D721Med (cell line): ENCODE data around the gene BCL6B.

ENCODE experiments used
- DNase-seq: peaks from one replicate; pipeline ENCODE4 v3.0.0; 2011; ENCODE audit warnings: low spot score; ENCODE audit not compliant: insufficient read length
- FAIRE-seq: peaks from 2 replicates; lab custom pipeline; 2011; peaks lifted over from hg19 to GRCh38; lab: Jason Lieb, UNC
- CTCF ChIP-seq: IDR thresholded peaks from 2 replicates; pipeline ENCODE4 v1.5.1; 2012; ENCODE audit warnings: mild to moderate bottlenecking, control low read depth; ENCODE audit not compliant: insufficient read depth; ENCODE audit errors: missing control alignments

The BCL6B gene

GRCh38 chr17:7034955-7035590 is 12.2 kb downstream of the BCL6B start:
- FAIRE-seq (no peak), DNase-seq (no peak)
- TF ChIP-seq CTCF = no peak

GRCh38 chr17:7035591-7036368 is 12.9 kb downstream of the BCL6B start, which contains the start of gene SLC16A13:
Gene SLC16A13, plus strand, starts transcription at chr17:7036015. Its CDS starts 368 bp downstream, at chr17:7036383.
- no peak for FAIRE-seq
- no peak for TF ChIP-seq CTCF
- peak; percentile 99 for DNase-seq

GRCh38 chr17:7038025-7038862 is 15.4 kb downstream of the BCL6B start:
- no peak for TF ChIP-seq CTCF
- FAIRE-seq = no peak
- no peak for DNase-seq

- FAIRE-seq (no peak), DNase-seq (no peak)
- TF ChIP-seq CTCF = no peak
Measured at GRCh38 chr17:7039832-7040231, 17.0 kb downstream of the BCL6B start.

- DNase-seq (no peak), FAIRE-seq (no peak)
- TF ChIP-seq CTCF = no peak
Measured at GRCh38 chr17:7041607-7042500, 19.0 kb downstream of the BCL6B start.

GRCh38 chr17:7042501-7043181 is 19.8 kb downstream of the BCL6B start:
- no peak for DNase-seq
- FAIRE-seq = no peak
- no peak for TF ChIP-seq CTCF
